Right renal pelvis (tissue), 4 donors: ENCODE measurements around the gene LRBA. TPM values are rescaled to one million over a fixed set of nuclear protein-coding genes. Genes with fewer than 3 reads are reported as not detected.
A peak's percentile ranks its signal among the peaks of the same experiment; 100 is the strongest.

Experiments used
- DNase-seq, 4 donors: peaks; one replicate each; pipeline ENCODE4 v3.0.0-alpha.2; 2013; ENCODE audit warnings: low read depth in 4 of 4, low spot score in 3 of 4, missing footprints in 1 of 4
- polyA plus RNA-seq, 4 donors: library from polyadenylated mRNA; unstranded; fragments of 120-200 nt; gene quantifications; one replicate each; pipeline ENCODE4 v1.2.1, GENCODE V29; 2013; ENCODE audit not compliant: insufficient read length in 4 of 4

Gene LRBA
- polyA plus RNA-seq, 4 donors: 62.2 to 70.6 (median 67.6) TPM

DNA sequence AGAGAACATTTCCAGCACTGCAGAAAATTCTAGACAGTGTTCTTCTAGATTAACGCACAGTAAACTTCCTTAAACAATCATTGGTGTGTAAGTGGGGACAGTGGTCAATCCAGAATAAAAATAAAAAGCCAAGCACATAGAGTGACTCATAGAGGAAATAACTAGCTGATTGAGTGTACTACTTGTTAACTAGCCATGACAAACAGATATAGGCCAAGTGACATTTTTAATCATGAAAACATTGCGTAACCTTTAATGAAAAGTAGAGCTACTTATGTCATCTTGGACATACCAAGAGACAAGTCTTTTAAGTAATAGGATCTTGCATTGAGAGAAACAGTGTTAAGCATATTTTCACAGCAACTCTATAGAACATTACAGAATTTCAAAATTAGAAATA is 667.0 kb downstream of the LRBA start:
- DNase-seq: no peak

DNA sequence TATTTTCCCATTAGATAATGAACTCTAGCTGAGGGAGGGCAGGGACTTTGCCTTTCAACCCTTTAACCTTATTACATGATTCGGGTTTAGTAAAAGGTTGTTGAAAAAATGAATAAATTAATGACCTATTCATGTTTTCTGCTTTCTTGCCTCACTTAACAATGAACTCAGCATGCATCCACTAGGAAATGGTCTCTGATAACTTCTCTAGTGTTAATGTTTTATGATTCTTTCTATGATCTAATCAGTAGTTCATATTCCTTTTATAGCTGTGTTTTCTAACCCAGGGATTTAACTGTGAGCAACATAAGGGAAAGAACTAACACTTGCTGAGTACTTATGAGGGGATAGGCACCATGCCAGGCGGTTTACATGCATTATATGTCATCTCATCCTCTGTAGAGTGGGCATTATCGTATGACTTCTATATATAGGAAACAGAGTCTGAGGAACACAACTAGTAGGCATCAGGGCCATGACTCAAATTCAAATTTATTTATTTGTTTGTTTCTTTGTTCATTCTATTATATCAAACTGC is 669.8 kb downstream of the LRBA start:
- DNase-seq: no peak

DNA sequence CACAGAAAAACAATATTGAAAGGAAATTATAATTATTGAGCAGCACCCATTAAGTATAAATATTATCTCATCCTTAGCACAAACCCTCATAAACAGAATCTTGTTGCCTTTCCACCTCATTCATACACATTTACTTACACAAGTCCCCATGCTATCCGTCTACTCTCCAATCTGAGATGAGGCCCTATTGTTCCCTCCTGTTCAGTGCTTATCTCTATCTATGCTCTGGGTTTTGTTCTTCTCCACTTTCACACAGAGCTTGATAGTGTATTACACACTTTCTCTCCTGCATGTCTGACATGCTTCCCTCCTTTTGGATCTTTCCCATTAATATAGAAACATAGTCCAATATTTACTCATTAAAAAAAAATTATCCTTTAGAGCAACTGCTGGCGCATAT is 671.3 kb downstream of the LRBA start:
- no peak for DNase-seq

DNA sequence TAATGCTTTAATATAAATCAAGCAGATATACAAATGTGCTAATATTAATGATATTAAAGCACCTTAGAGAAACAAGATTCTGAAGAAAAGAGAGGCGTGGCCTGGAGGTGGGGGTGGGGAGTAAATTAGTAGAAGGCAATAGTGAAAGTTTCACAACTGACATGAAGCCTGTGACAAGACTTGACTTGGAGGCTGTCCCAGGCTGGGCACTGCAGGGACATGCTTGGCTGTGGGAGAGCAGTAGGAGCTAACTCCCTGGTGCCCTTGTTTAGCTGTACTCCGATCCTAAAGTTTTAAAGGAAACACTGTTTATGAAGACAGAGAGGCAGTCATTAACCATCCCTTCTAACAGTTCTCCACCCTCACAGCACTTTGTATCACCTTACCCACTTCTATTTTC is 672.1 kb downstream of the LRBA start:
- DNase-seq: no peak

DNA sequence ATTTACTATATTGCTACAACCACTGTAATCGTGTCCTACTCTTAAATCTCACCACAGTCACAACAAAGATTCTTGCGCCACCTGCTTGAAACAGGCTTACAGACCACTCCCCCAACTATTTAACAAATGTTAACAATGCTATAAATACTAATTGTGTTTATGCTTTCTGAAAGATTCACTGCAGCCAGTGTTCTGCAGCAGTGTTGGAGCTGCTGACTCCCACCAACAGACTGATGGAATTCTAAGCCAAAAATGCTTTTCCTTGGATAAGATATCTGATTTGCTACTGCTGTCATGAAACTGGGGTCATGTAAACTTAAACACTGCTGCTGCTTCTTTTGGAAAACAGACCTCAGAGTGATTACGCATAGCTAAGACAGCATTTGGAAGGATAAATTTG is 677.4 kb downstream of the LRBA start:
- peak in 3 of 4 donors; percentile 12 to 31 (median 28) for DNase-seq

DNA sequence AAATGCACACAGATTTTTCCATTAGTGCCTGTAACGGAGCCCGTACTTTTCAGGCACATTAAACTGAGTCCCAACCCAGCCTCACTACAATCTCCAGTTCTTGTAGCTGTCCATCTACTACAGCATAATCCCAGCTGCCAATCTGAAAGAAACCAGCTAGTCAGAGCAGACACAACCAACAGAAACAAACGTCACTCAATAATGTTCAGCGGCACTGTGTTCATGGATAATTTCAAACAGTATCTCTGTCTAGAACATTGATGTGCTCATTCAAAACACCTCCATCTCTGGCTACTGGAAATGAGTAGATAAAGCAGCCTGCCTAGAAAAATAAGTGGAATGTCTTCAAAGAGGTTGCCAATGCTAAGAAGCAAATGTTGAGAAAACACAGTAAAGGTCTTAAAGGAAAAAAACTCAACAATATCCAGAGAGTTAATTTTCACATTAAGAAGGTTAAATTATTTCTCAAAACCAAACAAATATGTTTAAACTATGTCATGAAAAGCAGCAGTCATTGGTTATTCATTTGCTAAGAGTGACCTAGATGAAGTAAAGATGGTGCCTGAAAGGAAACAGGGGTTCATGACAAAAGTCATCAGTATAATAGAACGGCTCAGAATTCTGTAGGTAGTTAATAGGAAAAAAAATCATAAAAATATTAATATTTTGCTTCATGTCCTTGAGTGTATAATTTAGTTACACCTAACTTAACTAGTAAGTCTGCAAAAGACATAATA is 678.2 kb downstream of the LRBA start:
- DNase-seq: no peak

DNA sequence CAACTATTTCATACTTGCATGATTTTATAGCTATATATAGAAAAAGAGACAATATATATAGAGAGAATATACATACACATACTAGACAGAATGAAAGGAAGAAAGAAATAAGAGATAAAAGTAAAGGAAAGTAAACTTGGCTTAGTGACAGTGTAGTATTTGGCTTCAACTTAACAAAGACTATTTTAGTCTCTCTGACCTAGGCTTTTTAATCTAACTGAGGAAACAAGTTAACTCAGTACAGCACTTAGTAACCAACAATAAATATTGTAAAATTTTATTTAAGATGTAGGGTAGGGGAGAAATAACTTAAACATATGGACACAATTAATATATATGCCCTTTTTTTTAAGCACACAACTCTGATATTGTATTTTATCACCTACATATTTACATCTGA is 682.1 kb downstream of the LRBA start:
- DNase-seq: no peak

DNA sequence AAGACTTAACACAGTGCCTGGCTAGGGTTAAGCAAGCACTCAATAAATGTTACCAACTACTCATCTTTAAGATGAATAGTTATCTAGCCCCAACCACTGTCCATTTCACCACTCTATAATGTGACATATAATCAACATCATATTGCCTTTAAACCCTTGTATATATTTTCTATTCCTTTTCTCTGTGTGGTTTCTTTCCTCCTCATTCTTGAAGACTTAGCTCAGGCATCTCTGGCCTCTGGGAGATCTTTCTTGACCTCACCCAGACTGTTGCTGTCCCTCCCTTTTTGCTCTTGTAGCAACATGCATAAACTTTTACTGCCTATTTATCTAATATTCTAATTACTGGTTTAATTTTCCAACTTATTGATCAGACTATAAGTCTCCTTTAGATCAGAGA is 683.0 kb downstream of the LRBA start:
- no peak for DNase-seq

DNA sequence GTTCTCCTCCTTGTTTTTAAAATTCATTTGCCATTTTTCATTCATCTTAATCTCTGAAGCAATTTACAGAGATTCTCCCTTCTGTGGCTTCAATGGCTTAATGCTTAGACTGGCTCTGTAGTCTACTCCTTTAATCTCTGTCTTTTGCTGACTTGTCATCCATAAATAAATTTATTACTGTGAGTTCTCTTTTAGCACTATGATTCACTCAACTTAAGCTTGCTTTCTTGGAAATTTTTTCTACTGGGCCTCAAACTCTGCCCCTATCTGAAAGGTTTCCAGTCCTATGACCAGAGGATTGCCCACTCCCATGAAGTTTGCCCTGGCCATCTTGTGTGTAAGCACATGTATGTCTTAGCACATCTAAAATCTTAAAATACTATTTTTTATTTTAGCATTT is 685.7 kb downstream of the LRBA start:
- no peak for DNase-seq

DNA sequence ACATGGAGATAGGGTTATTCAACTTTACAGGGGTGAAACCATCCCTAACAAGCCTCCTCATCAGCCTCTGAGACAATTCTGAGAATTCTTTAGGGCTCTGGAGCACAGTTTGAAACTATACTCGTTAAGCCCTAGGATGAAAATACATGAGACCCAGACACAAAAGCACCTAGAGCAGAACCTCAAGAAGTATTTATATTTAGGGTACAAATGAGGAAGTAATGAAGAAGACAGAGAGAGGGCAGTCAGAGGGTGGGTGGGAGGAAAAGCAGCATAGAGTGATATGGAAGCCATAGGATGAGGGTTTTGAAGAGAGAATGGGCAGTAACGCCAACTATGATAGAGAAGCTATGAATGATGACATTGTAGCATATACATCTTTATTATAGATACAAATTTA is 686.6 kb downstream of the LRBA start:
- no peak for DNase-seq

DNA sequence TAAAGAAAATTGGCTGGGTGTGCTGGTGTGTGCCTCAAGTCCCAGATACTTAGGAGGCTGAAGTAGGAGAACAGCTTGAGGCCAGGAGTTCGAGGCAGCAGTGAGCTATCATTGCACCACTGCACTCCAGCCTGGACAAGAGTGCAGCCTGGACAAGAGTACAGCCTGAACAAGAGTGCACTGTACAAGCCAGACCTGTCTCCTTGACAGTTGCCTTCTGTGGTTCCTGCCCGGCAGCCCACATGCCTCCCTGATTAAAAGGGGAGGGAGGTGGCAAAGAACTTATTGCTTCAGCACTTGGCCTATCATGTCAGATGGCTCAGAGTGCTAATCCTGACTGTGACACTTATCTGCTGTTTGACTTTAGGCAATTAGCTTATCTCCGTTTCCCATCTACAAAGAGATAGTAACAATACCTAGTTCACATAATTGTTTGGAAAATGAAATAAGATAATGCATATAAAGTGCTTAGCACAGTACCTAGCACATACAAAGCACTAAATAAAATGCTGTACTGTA is 687.8 kb downstream of the LRBA start:
- no peak for DNase-seq

DNA sequence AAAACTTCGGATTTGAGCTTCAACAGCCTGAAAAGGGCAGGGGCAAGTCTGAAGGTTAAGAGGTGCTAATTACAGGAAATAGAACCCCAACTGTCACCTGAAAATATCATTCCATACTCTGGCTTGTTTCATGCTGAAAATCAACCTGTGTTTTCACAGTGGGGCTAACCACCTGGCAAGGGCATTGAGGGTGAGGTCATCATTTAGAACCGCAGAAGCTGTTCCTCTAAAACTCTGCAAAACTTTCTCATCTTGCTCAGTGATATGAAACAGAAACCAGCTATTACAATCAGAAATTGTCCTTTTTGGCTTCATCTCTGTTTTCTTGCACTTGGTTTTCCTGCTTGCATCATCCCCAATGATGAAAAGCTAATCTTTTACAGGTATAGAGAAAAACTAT is 689.2 kb downstream of the LRBA start:
- no peak for DNase-seq

DNA sequence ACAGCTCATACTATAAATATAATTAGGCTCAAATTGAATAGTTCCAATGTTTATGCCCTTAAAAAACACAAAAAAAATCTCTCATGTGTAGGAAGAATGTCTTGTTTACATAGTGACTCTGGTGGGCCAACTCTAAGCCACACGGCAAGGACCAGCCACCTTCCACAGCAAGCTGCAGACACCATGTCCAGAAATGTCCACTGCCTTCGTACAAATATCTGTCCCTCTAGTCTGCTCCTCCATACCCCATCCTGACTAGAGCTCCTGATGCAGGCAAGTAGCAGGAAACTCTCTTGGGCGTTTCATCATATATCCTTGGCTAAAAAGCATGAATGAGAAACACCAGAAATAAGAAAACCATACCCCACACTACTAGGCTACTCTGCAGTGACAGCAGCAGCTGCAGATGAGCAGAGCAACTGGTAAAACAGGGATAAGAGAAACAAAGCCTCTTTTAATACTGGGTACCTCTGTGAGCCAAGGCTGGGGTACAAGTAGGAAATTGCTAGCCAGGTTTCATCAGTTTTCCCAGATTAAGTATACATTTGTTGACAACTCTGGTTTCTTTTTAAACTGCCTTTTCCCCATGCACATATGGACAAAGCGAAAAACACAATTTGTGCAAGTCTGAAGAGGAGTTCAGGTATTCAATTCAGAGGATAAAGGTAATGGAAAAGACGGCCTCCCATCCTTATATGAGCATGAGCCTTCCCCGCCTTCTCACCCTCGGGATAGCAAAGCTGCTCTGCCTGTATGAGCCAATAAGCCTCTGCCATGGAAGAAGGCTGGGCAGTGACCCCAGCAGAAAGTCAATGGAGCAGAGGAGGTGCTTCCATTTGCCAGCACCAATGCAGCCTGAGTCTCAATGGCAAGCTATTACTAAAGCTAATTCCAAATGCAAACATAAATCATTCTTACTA is 691.4 kb downstream of the LRBA start:
- no peak for DNase-seq

DNA sequence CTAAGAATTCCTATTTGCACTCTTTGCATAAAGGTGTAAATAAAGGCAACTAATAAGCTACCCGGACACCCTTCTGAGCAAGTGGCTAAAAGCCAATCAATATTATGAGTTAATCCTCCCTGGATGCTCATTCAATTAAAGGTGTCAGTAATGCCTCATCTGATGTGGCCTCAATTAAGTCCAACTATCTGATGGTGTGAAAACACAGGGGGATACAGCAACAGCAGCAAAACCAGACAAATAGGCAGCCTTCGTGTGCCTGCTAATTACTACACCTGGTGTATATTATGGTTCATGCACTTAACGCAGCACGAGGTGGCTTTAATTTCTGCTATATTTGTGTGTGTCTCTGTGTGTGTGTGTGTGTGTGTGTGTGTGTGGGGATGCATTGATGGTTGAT is 692.4 kb downstream of the LRBA start:
- DNase-seq: no peak

DNA sequence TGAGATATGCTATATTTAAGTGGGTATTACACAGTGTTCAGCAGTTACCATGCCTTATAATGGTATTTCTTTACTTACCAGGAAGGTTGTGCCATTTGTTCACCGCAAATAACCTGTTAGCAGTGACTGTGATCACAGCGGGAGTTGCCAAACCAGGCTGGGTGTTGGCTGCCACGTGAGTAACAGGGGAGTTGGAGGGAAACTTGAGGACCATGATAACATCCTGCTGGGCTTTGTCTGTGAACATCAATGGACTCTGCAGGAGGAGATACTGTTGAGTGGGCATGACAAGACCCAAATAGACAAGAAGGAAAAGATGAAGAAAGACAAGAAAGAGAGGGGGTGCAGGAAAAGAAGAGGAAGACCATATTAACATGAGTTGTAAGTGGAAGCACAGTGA is 694.0 kb downstream of the LRBA start:
- no peak for DNase-seq

DNA sequence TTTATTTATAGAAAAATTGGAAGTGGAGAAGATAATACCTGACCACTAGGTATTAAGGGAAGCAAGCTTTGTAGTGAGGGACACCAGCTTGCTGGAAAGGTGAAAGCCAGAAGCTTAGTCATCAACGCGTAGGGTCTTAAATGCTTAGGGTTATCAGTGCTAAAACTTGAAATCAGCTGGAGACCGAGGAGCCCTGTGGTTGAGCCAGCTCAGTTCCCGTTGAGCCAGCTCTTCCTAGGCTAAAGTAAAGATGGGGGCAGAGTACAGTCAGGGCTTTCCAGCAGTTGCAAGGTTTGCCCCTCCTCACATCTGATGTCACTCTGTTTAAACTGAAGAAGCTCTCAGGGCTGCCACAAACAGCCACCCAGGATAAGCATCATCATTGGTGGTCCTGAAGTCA is 696.1 kb downstream of the LRBA start:
- DNase-seq: no peak

DNA sequence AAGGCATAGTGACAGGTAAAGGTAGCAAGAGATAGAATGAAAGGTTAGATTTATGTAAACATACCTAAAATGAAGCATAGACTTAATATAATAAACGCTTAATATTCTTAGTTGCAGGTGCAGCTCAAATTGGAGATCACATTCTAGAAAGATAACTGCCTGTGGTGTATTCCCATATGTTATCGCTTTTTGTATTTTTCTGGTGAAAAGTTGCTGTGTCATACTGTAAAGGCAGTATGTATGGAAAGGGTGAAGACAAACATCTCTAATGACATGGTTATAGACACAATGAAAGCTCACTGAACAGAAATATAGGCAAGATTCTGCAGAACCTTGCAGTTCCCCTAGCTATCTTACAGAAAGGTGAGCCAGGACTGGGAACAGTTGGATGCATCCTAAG is 696.6 kb downstream of the LRBA start:
- DNase-seq: no peak

DNA sequence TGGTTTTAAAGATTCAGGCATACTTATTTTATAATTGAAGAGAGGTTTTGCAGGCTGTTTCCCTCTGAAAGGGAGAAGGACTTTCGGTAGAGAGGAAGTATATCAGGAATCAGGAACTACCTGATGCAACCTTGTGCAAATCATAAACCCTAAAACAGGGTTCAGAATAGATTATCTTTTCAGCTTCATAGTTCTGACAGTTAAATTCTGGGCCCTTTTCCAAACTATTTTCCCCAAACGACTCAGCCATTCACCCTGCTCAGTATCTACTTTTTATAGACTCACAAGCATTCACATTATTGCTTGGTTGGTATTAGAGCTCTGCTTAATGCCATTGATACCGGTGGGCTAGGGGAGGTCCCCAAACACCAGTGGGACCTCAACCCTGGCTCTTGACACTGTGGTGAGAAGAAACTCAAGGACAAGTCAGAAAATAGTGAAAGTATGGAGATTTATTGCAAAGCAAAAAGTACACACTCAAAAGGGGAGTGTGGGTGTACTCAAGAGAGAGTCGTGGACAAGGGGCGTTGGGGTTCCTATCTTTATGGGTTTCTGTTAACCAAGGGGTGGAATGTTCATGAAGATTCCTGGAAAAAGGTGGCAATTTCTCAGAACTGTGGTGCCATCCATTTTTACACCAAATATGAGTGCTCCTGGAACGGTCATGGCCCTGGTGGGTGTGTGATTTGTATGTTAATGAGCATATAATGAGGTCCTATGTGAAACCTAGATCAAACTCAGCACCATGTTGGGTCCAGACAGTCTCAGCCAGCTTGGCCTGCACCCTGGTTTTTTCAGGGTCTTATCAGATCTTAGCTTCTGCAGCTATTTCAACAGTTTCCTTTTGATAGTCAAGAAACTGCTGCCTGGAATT is 698.5 kb downstream of the LRBA start:
- no peak for DNase-seq

DNA sequence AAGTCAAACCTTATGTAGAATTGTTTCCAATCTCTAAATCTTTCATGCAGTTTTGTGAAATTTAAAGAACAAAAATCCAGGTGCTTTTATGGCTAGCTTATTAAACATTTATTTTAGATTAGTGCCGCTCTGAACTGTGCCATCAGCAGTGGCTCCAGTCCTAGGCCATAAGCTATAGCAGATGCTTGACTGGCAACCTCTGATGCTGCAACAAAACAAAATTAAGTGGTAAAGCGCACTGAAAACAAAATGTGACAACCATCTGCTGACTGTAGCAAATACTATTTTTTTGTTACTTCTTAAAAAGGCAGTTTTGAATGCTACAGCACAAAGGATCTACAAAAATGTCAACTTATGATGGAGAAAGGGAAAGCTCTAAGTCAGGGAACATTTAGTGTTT is 699.4 kb downstream of the LRBA start:
- no peak for DNase-seq

DNA sequence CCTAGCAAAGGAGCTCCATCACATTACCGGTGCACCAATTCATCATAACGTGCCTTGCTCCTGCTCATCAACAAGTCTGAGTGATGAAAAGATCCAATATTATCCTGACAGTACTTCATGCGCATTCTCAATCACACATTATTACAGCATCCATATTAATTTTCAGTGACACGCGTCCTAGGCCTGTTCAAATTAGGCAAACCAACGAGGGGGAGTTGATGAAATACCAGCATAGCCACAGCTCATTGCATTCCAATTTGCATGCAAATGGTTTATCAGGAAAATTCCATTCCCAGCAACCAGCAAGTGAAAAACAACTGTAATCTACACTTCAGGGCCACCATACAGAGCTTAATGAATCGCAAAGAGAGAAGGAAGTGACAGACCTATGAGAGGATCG is 699.9 kb downstream of the LRBA start:
- peak in 3 of 4 donors; percentile 4 to 26 (median 9) for DNase-seq

DNA sequence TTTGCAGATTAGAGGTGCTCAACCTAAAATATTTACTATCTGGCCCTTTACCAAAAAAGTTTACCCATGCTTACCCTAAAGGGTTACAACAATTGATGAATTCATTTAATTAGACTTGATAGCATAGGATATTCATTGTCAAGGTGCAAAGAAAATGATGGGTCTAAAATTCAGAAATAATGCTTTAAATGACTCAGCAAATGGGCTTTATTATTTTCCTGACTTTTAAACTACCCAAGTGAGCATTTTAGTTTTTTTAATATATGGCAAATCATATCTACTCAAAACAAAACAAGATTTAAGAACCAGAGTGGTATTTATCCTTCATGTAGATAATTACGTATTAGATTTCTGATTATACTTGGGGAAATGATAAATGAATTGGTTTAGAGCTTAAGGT is 701.1 kb downstream of the LRBA start:
- DNase-seq: no peak
